Heart left ventricle (tissue), 13 donors: Measurements from ENCODE around the gene ZNF664.

ENCODE experiments used
- CTCF ChIP-seq, 12 donors: fragments of 200-600 bp; sonication (generic) in 4 of 12; IDR thresholded peaks; one replicate each; pipeline versions ENCODE4 v1.5.0 to v1.8.0; 2018 to 2022; ENCODE audit warnings: antibody characterized with exemption in 12 of 12, mild to moderate bottlenecking in 5 of 12
- POLR2A ChIP-seq, 2 donors: fragments of 450-650 bp; IDR thresholded peaks; one replicate each; pipeline ENCODE4 v1.6.1; 2017; ENCODE audit warnings: antibody characterized with exemption in 2 of 2, mild to moderate bottlenecking in 2 of 2, moderate library complexity in 2 of 2
- donor health status: ischemic (EF 13 %, LVEDD 7.1; RV severe dilation, severe dysfunction).
- donor health status: DM: no; HTN: yes; CAD: no.
- donor health status: DM: no; HTN: no; CAD: no.
- donor health status: ischemic (EF 25% LVEDD 6.9; RV normal size, moderate dysfunction).
- donor health status: ischemic (EF 25% LVEDD 5.7; RV mildly dilated, moderate dysfunction).
- donor health status: ischemic (EF 35%, LVEDD 5.7; RV mildly dilated, moderate dysfunction).
- donor health status: nonischemic (EF 11% LVEDD 7.7; RV severe dilation, severe dysfunction).
- donor health status: DM: yes; HTN: yes; CAD: no.
- donor health status: PGD.
- donor health status: ischemic (EF 29% LVEDD 5.4; RV normal size, mild dysfunction).
- donor health status: nonischemic (EF 23%, LVEDD 6.1; RV moderate dilation, normal function).

DNA sequence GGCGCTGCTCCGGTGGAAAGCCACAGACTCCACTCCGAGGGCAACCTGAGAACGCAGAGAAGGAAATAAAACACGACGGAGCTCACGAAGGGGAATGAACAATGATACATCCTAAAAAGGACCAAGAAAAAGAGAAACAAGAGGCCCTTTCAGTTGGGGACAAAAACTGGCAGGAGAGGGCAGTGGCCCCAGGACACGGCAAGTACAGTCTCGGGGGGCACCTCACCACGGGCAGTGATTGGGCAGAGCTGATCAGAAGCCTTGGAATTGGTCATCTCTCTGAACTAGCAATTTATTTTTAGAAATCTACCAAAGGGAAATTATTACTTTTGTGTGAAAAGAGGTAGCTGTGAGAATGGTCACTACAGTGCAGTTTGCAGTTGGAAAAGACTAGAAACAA lies 28.3 kb upstream of the ZNF664 start:
- TF ChIP-seq CTCF (IDR thresholded peaks at IDR 0.05): no peak
- TF ChIP-seq POLR2A (IDR thresholded peaks at IDR 0.05): no peak
